Measurements from ENCODE around the gene CABP1. TPM values are rescaled to one million over a fixed set of nuclear protein-coding genes. Genes with fewer than 3 reads are reported as not detected.

The CABP1 gene
- total RNA-seq, 1 experiment from 2014 or later, result 1.2 TPM

- Histone ChIP-seq H3K4me3 (ENCODE audit: low read depth, low read length, poor library complexity, severe bottlenecking) (no peak overlapping the region), H3K36me3 (ENCODE audit: insufficient read depth, low read length, poor library complexity, severe bottlenecking) (no peaks in the 10 kb centered on the region), H3K4me1 (ENCODE audit: insufficient read depth, low read length, poor library complexity, severe bottlenecking) (no peaks in the 10 kb centered on the region), H3K9me3 (ENCODE audit: low read depth, low read length, poor library complexity, severe bottlenecking) (no peaks in the 10 kb centered on the region), H3K27me3 (replicated peaks; ENCODE audit: insufficient read depth, low read depth, low read length, poor library complexity) (no peaks in the 10 kb centered on the region), H3K27ac (ENCODE audit: low read depth, low read length, poor library complexity, severe bottlenecking) (no peak overlapping the region)
- BruUV-seq (replicated peaks), result no TSS peak
- no peak for DNase-seq (ENCODE audit: low spot score)
- ChIA-PET CTCF (no interaction called here), POLR2A (ENCODE audit: low non-redundant PET) (no interaction called here)
- TF ChIP-seq CTCF (conservative IDR thresholded peaks at IDR 0.05; ENCODE audit: low read depth, low read length), result no peak
- TF ChIP-seq EZH2 (IDR thresholded peaks at IDR 0.05; ENCODE audit: borderline replicate concordance, low read depth, low read length, poor library complexity, severe bottlenecking), result no peak
- intact Hi-C loops (cut with micrococcal nuclease; ENCODE audit: unreplicated experiment), result no loop called here
Measured at GRCh38 chr12:120661432-120661831, 21.0 kb downstream of the CABP1 start.

DNA sequence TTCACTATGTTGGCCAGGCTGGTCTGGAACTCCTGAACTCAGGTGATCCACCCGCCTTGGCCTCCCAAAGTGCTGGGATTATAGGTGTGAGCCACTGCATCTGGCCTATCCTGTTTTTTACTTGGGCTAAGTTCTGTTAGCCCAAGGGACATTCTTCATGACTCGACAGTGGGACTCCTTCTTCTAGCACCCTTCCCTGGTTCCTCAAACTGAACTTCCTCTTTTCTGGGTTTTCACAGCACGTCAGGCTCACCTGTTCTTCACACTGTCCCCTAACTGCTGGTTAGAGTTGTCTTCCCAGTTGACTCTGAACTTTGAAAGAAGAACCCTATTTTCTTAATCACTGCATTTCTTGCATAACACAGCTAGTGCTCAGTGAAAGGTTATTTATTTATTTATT is 22.5 kb downstream of the CABP1 start:
- no peak overlapping the region for H3K4me3 ChIP-seq (ENCODE audit: low read depth, low read length, poor library complexity, severe bottlenecking)
- DNase-seq (ENCODE audit: low spot score), result no peak
- no peaks in the 10 kb centered on the region for H3K9me3 ChIP-seq (ENCODE audit: low read depth, low read length, poor library complexity, severe bottlenecking)
- TF ChIP-seq CTCF (conservative IDR thresholded peaks at IDR 0.05; ENCODE audit: low read depth, low read length), result no peak
- no peak for TF ChIP-seq EZH2 (IDR thresholded peaks at IDR 0.05; ENCODE audit: borderline replicate concordance, low read depth, low read length, poor library complexity, severe bottlenecking)
- no peak overlapping the region for H3K27ac ChIP-seq (ENCODE audit: low read depth, low read length, poor library complexity, severe bottlenecking)
- H3K27me3 ChIP-seq (replicated peaks; ENCODE audit: insufficient read depth, low read depth, low read length, poor library complexity), result no peaks in the 10 kb centered on the region
- no TSS peak for BruUV-seq (replicated peaks)
- ChIA-PET POLR2A (ENCODE audit: low non-redundant PET) (no interaction called here), CTCF (interaction anchor here (0.6 kb wide), 1 partner anchor 610 kb away, joined by 6 read pairs; no protein-coding TSS in a partner anchor)
- H3K4me1 ChIP-seq (ENCODE audit: insufficient read depth, low read length, poor library complexity, severe bottlenecking), result no peaks in the 10 kb centered on the region
- intact Hi-C loops (cut with micrococcal nuclease; ENCODE audit: unreplicated experiment), result no loop called here
- H3K36me3 ChIP-seq (ENCODE audit: insufficient read depth, low read length, poor library complexity, severe bottlenecking), result no peaks in the 10 kb centered on the region

DNA sequence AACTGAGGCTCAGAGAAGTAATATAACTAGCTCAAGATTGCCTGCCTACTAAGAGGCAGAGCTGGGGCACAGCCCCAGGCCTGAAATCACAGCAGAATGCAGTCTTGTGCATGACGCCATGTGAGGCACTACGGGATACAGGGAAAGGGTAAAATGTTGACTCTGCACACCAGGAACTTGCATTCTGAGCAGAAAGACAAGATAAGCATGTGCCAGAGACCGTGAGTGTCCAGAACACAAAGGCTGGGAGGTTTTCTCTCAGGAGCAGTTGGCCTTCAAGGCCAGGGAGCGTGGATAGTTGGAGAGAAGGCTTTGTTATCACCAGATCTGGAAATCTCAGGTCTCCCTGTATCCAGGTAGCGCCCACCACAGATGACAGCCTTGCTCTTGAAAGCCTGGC is 23.3 kb downstream of the CABP1 start:
- intact Hi-C loops (cut with micrococcal nuclease; ENCODE audit: unreplicated experiment), result no loop called here
- Histone ChIP-seq H3K9me3 (ENCODE audit: low read depth, low read length, poor library complexity, severe bottlenecking) (no peaks in the 10 kb centered on the region), H3K27me3 (replicated peaks; ENCODE audit: insufficient read depth, low read depth, low read length, poor library complexity) (no peaks in the 10 kb centered on the region), H3K27ac (ENCODE audit: low read depth, low read length, poor library complexity, severe bottlenecking) (no peak overlapping the region), H3K36me3 (ENCODE audit: insufficient read depth, low read length, poor library complexity, severe bottlenecking) (no peaks in the 10 kb centered on the region), H3K4me1 (ENCODE audit: insufficient read depth, low read length, poor library complexity, severe bottlenecking) (peaks cover 3% of the 10 kb centered on the region), H3K4me3 (ENCODE audit: low read depth, low read length, poor library complexity, severe bottlenecking) (no peak overlapping the region)
- CTCF ChIA-PET, result no interaction called here
- no TSS peak for BruUV-seq (replicated peaks)
- TF ChIP-seq EZH2 (IDR thresholded peaks at IDR 0.05; ENCODE audit: borderline replicate concordance, low read depth, low read length, poor library complexity, severe bottlenecking), result no peak
- TF ChIP-seq CTCF (conservative IDR thresholded peaks at IDR 0.05; ENCODE audit: low read depth, low read length), result no peak
- DNase-seq (ENCODE audit: low spot score), result no peak
- POLR2A ChIA-PET (ENCODE audit: low non-redundant PET), result no interaction called here

All from A673 (cell line).